Left ventricle myocardium inferior (tissue), 1 donor: ENCODE data around the gene DMAC2L. TPM values are rescaled to one million over a fixed set of nuclear protein-coding genes. Genes with fewer than 3 reads are reported as not detected.

ENCODE experiments used
- DNase-seq: peaks from one replicate; pipeline ENCODE4 v3.0.0-alpha.2; 2020
- H3K27ac ChIP-seq: fragments of 200-600 bp; replicated peaks from 2 replicates; pipeline ENCODE4 v1.8.0; 2021
- H3K27me3 ChIP-seq: fragments of 200-600 bp; 2 replicates; pipeline ENCODE4 v1.8.0; 2021; ENCODE audit warnings: low read depth
- H3K36me3 ChIP-seq: fragments of 200-600 bp; 2 replicates; pipeline ENCODE4 v1.8.0; 2021
- H3K4me1 ChIP-seq: fragments of 200-600 bp; 2 replicates; pipeline ENCODE4 v1.8.0; 2021
- H3K4me3 ChIP-seq: fragments of 200-600 bp; 2 replicates; pipeline ENCODE4 v1.8.0; 2021; ENCODE audit warnings: mild to moderate bottlenecking, moderate library complexity
- H3K9me3 ChIP-seq: fragments of 200-600 bp; replicated peaks from 2 replicates; pipeline ENCODE4 v1.8.0; 2021
- intact Hi-C: fragments of 100-400 bp; cut with micrococcal nuclease; formaldehyde crosslinking; loops from one replicate; pipeline ENCODE4 v1.11.0; 2022
- total RNA-seq: library from RNA; stranded (reverse); fragmentation: NEBNext Ultra II Directional; extraction: Animal tissue kit (Norgen Biotek cat#: 25700); gene quantifications from one replicate; pipeline ENCODE4 v1.2.1, GENCODE V29; 2021
- TF ChIP-seq, protein P1 (sequence below): fragments of 200-600 bp; IDR thresholded peaks from 2 replicates; pipeline ENCODE4 v1.8.0; 2021; ENCODE audit warnings: antibody characterized with exemption, mild to moderate bottlenecking, borderline replicate concordance
- donor health status: DM: no; HTN: yes; CAD: no; lungs with severe emphysema.

DMAC2L gene
- total RNA-seq, 1 donor from 2014 or later = 28.3 TPM

DNA sequence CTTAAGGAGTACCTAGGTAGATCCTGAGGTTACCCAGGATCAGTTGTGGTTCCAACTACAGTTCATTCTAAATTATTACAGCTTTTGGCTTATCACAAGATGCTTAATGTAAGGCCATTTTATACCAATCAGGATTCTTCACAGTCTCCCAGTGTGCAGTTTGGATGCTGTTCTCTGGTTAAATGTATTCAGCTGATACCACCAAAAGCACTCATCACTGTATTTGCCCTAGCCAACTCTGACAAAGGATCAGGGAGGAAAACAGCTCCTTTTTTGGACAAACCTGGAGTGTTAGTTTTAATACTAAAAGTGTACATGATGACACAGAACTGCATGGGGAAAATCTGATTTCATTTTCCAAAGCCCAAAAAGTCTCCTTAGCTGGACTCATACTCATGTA lies 19.5 kb downstream of the DMAC2L start:
- DNase-seq = no peak
- Histone ChIP-seq H3K9me3 (no peaks in the 10 kb centered on the region), H3K27me3 (no peaks in the 10 kb centered on the region), H3K4me3 (no peak overlapping the region), H3K4me1 (peaks cover 43% of the 10 kb centered on the region), H3K27ac (no peak overlapping the region), H3K36me3 (peaks cover 13% of the 10 kb centered on the region)
- TF ChIP-seq, protein P1, sequence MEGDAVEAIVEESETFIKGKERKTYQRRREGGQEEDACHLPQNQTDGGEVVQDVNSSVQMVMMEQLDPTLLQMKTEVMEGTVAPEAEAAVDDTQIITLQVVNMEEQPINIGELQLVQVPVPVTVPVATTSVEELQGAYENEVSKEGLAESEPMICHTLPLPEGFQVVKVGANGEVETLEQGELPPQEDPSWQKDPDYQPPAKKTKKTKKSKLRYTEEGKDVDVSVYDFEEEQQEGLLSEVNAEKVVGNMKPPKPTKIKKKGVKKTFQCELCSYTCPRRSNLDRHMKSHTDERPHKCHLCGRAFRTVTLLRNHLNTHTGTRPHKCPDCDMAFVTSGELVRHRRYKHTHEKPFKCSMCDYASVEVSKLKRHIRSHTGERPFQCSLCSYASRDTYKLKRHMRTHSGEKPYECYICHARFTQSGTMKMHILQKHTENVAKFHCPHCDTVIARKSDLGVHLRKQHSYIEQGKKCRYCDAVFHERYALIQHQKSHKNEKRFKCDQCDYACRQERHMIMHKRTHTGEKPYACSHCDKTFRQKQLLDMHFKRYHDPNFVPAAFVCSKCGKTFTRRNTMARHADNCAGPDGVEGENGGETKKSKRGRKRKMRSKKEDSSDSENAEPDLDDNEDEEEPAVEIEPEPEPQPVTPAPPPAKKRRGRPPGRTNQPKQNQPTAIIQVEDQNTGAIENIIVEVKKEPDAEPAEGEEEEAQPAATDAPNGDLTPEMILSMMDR = no peak
- intact Hi-C loops = no loop called here

DNA sequence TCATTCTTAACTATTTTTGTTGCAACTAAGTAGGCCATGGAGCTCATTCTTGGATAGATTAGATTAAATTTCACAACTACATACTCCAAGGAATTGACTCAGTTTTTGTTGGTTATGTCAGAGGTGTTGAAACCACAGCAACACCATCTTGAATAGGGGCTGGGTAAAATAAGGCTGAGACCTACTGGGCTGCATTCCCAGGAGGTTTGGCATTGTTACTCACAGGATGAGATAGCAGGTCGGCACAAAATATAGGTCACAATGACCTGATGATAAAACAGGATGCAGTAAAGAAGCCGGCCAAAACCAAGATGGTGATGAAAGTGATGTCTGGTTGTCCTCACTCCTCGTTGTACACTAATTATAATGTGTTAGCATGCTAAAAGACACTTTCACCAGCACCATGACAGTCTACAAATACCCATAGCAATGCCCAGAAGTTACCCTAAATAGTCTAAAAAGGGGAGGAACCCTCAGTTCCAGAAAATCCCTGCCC lies 20.9 kb downstream of the DMAC2L start:
- peaks cover 13% of the 10 kb centered on the region for H3K36me3 ChIP-seq
- DNase-seq = peak; percentile 48
- H3K27me3 ChIP-seq = no peaks in the 10 kb centered on the region
- TF ChIP-seq, protein P1 = no peak
- peaks cover 48% of the 10 kb centered on the region for H3K4me1 ChIP-seq
- no peaks in the 10 kb centered on the region for H3K9me3 ChIP-seq
- H3K27ac ChIP-seq = peak overlapping the region; percentile 62
- intact Hi-C loops = no loop called here
- no peak overlapping the region for H3K4me3 ChIP-seq

DNA sequence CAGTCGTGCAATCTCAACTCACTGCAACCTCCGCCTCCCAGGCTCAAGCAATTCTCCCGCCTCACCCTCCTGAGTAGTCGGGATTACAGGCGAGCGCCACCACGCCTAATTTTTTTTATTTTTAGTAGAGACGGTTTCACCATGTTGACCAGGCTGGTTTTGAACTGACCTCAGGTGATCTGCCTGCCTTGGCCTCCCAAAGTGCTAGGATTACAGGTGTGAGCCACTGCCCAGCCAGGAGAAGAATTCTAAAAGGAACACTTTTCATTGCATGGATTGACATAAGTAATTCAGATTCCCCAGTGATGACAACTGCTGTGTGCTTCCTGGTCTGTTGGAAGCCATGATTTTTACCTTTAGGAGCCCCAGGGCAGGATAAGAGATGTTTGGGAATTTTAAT lies 22.1 kb downstream of the DMAC2L start:
- H3K27ac ChIP-seq = peak overlapping the region; percentile 83
- no peaks in the 10 kb centered on the region for H3K9me3 ChIP-seq

DNA sequence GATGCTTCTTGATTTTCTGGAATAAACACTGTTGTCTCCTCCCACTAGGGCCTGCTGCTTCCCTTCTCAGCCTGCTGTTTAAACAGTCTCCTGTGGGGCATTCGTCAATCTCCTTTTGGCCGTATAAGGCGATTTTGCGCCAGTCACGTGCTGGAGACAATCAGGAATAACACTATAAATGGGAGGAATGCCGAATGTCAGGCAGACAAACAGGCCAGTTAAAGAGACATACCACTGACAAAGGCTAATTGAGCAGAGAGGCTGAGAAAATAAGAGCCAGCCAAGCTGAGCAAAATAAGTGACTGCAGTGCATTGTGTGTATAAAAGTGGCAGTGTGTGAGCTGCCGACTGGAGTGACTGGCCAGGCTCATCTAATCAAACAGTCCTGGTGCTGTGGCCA lies 23.3 kb downstream of the DMAC2L start:
- peaks cover 48% of the 10 kb centered on the region for H3K4me1 ChIP-seq
- no peaks in the 10 kb centered on the region for H3K36me3 ChIP-seq
- peak overlapping the region; percentile 83 for H3K27ac ChIP-seq
- H3K4me3 ChIP-seq = no peak overlapping the region
- TF ChIP-seq, protein P1 = no peak
- DNase-seq = peak; percentile 26
- intact Hi-C loops = no loop called here
- no peaks in the 10 kb centered on the region for H3K27me3 ChIP-seq
- H3K9me3 ChIP-seq = no peaks in the 10 kb centered on the region

More for the DNA sequence above, 22.1 kb downstream of the DMAC2L start:
- Histone ChIP-seq H3K4me3 (no peak overlapping the region), H3K36me3 (peaks cover 4% of the 10 kb centered on the region), H3K27me3 (no peaks in the 10 kb centered on the region), H3K4me1 (peaks cover 48% of the 10 kb centered on the region)
- TF ChIP-seq, protein P1 = no peak
- no peak for DNase-seq
- intact Hi-C loops = no loop called here

DNA sequence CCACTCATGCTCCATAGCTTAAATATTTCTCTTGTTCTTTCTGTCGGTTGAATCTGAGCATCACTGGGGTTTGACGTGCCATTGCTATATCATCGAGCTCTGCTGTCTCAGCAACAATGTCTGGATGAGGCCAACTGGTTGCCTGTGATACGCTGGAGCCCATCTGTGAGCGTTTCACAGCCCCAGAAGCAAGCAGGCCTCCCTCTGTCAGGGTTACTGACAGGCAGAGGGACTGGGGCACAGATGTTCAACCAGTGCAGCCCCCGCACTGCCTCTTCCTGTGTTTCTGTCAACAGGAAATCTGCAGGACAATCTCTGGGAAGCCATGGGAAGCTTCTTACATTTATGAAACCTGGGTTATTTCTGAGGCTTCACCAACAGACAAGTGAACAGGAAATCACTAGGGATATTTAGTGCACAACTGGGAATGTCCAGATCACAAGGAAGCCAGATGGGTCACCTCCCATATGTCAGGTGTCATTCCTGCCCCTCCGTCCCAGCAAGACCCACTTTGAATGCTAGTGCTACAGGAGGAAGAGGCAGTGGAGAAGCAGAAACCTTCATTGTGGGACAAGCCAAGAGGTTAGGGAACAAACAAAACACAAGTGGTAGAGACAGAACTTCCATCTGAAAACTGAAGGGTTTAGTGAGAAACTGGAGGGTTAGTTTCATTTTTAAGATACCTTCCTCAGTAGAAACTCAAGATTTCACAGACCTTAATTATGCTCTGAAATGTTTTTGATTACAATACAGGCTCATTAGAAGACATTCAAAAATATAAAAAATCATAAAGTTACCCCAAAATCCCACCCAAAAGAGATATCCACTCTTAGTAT lies 24.1 kb downstream of the DMAC2L start:
- H3K9me3 ChIP-seq = no peaks in the 10 kb centered on the region
- intact Hi-C loops = no loop called here
- peak; percentile 38 for DNase-seq
- H3K4me3 ChIP-seq = no peak overlapping the region
- H3K4me1 ChIP-seq = peaks cover 48% of the 10 kb centered on the region
- no peaks in the 10 kb centered on the region for H3K36me3 ChIP-seq
- TF ChIP-seq, protein P1 = no peak
- no peaks in the 10 kb centered on the region for H3K27me3 ChIP-seq
- H3K27ac ChIP-seq = peak overlapping the region; percentile 83
